ENCODE results near the gene MIGA1.
"Not testable (repeated sequence)": the region's sequence is repeated elsewhere in the genome, so short reads cannot be mapped to it uniquely, and the experiment has no call there.

MIGA1 gene

DNA sequence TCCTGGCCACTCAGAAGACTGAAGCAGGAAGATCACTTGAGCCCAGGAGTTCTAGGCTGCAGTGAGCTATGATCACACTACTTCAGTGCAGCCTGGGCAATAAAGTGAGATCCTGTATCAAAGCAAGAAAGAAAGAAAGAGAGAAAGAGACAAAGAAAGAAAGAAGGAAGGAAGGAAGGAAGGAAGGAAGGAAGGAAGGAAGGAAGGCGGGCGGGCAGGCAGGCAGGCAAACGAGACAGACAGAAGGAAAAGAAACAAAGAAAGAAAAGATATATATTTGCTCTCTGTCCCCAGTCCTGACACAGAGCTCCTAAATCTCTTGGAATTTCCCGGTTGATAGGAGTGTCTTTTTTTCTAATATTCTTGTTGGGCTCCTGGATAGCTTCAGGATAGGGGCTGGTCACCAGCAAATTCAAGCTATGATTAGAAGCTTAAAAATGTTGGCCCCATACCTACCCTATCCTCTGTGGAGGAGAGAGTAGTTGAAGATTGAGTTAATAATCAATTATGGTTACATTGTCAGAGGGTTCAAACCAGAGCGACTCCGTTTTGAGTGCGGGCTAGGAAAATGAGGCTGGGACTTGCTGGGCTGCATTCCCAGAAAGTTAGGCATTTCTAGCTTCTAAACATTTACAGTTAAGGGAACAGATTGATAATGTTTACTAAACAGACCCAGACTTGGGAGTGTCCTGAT is 3.3 kb upstream of the MIGA1 start:
- TF ChIP-seq, protein P1, sequence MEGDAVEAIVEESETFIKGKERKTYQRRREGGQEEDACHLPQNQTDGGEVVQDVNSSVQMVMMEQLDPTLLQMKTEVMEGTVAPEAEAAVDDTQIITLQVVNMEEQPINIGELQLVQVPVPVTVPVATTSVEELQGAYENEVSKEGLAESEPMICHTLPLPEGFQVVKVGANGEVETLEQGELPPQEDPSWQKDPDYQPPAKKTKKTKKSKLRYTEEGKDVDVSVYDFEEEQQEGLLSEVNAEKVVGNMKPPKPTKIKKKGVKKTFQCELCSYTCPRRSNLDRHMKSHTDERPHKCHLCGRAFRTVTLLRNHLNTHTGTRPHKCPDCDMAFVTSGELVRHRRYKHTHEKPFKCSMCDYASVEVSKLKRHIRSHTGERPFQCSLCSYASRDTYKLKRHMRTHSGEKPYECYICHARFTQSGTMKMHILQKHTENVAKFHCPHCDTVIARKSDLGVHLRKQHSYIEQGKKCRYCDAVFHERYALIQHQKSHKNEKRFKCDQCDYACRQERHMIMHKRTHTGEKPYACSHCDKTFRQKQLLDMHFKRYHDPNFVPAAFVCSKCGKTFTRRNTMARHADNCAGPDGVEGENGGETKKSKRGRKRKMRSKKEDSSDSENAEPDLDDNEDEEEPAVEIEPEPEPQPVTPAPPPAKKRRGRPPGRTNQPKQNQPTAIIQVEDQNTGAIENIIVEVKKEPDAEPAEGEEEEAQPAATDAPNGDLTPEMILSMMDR (IDR thresholded peaks at IDR 0.05; ENCODE audit: control insufficient read depth, extremely low read depth, insufficient read depth) = no peak
- DNase-seq (ENCODE audit: low read depth) = no peak
- H3K4me3 ChIP-seq (ENCODE audit: low read depth, low read length) = no peak overlapping the region

DNA sequence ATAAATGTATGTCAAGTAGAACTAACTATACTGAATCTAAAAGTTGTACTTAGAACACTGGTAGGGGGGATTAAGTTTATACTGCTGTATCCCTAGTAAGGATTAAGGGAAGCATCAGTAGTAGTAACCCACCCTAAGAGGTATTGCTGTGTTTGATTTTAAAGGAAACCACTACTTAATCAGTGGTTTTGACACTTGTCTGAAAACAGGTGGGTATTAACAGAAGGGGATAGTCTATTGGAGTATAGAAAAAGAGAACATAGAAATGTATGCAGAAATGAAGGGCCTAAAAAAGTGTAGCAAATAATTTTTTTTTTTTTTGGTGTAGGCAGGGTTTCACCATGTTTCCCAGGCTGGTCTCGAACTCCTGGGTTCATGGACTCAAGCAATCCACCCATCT is 2.2 kb downstream of the MIGA1 start:
- TF ChIP-seq, protein P1 (IDR thresholded peaks at IDR 0.05; ENCODE audit: control insufficient read depth, extremely low read depth, insufficient read depth) = no peak
- H3K4me3 ChIP-seq (ENCODE audit: low read depth, low read length) = no peak overlapping the region

DNA sequence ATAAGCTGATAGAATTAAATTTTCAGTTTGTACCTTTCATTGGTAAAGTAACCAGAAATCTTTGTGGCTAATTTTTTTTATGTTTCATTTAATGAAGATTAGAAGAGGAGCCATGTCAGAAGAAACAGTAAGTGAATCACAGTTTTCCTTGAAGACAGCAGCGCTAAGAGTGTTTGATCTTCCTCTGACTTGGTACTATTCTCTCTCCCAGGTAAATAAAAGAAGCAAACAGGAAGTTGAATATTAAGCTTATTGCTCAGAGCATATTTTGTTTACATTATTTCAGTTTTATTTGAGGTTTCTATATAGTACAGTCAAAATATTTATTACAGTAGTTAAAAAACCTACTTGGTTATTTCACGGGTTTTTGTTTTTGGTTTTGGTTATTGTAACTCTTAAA is 3.7 kb downstream of the MIGA1 start:
- peak overlapping the region; percentile 5; the same call in 1 of the 2 replicates for H3K4me3 ChIP-seq (ENCODE audit: low read depth, low read length)
- TF ChIP-seq, protein P1 (IDR thresholded peaks at IDR 0.05; ENCODE audit: control insufficient read depth, extremely low read depth, insufficient read depth) = no peak
- peak; percentile 50 for DNase-seq (ENCODE audit: low read depth)

More for the DNA sequence above, 2.2 kb downstream of the MIGA1 start:
- DNase-seq (ENCODE audit: low read depth) = no peak

DNA sequence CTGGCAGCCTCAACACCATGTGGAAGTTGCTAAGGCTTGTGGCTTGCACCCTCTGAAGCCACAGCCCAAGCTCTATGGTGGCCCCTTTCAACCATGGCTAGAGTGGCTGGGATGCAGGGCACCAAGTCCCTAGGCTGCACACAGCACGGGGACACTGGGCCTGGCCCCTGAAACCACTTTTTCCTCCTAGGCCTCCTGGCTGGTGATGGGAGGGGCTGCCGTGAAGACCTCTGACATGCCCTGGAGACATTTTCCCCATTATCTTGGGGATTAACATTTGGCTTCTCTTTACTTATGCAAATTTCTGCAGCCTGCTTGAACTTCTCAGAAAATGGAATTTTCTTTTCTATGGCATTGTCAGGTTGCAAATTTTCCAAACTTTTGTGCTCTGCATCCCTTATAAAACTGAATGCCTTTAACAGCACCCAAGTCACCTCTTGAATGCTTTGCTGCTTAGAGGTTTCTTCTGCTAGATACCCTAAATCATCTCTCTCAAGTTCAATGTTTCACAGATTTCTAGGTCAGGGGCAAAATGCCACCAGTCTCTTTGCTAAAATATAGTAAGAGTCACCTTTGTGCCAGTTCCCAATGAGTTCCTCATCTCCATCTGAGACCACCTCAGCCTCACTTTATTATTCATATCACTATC is 6.8 kb downstream of the MIGA1 start:
- not testable (repeated sequence) for H3K4me3 ChIP-seq (ENCODE audit: low read depth, low read length); DNase-seq (ENCODE audit: low read depth)

DNA sequence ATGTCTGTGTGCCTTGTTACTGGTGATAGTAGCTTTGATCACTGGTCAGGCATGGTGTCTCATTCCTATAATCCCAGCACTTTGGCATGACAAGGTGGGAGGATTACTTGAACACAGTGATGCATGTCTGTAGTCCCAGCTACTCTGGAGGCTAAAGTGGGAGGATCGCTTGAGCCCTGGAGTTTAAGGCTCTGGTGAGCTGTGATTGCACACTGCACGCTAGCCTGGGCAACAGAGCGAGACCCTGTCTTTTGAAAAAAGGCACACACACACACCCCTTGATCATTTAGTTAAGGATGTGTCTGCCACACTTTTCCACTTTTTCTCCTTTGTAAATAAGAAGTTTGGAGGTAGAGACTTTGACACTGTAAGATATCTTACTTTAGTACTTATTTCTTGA is 15.1 kb downstream of the MIGA1 start:
- TF ChIP-seq, protein P1 (IDR thresholded peaks at IDR 0.05; ENCODE audit: control insufficient read depth, extremely low read depth, insufficient read depth) = no peak

DNA sequence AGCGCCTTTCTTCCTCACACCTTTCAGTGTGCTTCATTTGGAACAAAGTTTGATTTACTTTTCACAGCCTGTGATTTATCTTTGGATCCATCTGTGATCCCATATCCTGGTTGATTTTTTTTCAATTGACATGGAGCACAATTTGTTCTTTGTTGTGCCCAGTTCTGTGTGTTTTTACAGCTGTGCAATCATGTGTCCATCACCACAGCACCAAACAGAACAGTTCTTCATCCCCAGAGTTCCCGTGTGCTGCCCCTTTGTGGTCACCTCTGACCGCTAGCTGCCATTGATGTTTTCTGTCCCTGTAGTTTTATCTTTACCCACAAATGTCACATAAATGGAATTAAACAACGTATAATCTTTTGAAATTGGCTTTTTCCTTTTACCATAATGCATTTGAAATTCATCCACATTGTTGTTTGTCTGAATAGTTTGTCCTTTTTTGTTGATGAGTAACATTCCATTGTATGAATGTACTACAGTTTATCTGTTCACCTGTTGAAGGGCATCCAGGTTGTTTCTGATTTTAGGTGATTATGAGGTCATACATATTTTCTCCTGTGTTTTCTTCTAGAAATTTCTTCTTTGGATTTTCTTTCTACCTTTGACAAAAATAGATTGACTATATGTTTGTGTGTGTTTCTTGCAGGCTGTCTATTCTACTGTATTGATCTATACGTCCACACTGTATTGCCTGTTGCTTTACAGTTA is 17.4 kb downstream of the MIGA1 start:
- peak; percentile 59 for DNase-seq (ENCODE audit: low read depth)
- no peak overlapping the region for H3K4me3 ChIP-seq (ENCODE audit: low read depth, low read length)
- TF ChIP-seq, protein P1 (IDR thresholded peaks at IDR 0.05; ENCODE audit: control insufficient read depth, extremely low read depth, insufficient read depth) = 0 out of 2 replicates have a peak, but pooled peaks have one; percentile 39

More for the DNA sequence above, 15.1 kb downstream of the MIGA1 start:
- DNase-seq (ENCODE audit: low read depth) = no peak
- no peak overlapping the region for H3K4me3 ChIP-seq (ENCODE audit: low read depth, low read length)

DNA sequence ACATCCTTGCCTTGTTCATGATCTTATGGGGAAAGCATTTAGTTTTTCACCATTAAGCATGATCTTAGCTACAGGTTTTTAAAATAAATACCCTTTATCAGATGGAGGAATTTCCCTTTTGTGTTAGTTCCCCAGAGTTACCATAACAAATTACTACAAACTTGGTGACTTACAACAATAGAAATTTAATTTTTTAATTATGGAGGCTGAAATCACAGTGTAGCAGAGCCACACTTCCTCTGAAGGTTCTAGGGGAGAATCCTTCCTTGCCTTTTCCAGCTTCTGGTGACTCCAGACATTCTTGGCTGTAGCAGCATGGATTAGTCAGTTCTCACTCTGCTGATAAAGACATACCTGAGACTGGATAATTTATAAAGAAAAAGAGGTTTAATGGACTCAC is 18.5 kb downstream of the MIGA1 start:
- DNase-seq (ENCODE audit: low read depth) = no peak
- H3K4me3 ChIP-seq (ENCODE audit: low read depth, low read length) = no peak overlapping the region
- TF ChIP-seq, protein P1 (IDR thresholded peaks at IDR 0.05; ENCODE audit: control insufficient read depth, extremely low read depth, insufficient read depth) = no peak

Data from LNCaP clone FGC (cell line).